Left renal cortex interstitium (tissue), 4 donors: ENCODE results near the gene CMTM3. TPM values are rescaled to one million over a fixed set of nuclear protein-coding genes. Genes with fewer than 3 reads are reported as not detected.
"Not testable (repeated sequence)": the region's sequence is repeated elsewhere in the genome, so short reads cannot be mapped to it uniquely, and the experiment has no call there.

Source experiments
- DNase-seq, 4 donors: peaks; one replicate each; pipeline ENCODE4 v3.0.0-alpha.2; 2013; ENCODE audit warnings: low read depth in 4 of 4, low spot score in 2 of 4, missing footprints in 1 of 4
- polyA plus RNA-seq, 4 donors: library from polyadenylated mRNA; unstranded; fragments of 120-200 nt; gene quantifications; one replicate each; pipeline ENCODE4 v1.2.1, GENCODE V29; 2013; ENCODE audit not compliant: insufficient read length in 4 of 4

CMTM3 gene
- polyA plus RNA-seq, 4 donors, result 59.5 to 91.3 (median 67.1) TPM

- no peak for DNase-seq
Measured at GRCh38 chr16:66658143-66658859, 53.8 kb downstream of the CMTM3 start.

- no peak for DNase-seq
Measured at GRCh38 chr16:66658860-66659190, 54.3 kb downstream of the CMTM3 start.

- peak; percentile 46 to 66 (median 51) for DNase-seq
Measured at GRCh38 chr16:66660422-66661209, 56.1 kb downstream of the CMTM3 start.

GRCh38 chr16:66661210-66661560 is 56.7 kb downstream of the CMTM3 start:
- DNase-seq, result no peak

GRCh38 chr16:66661671-66662346 is 57.3 kb downstream of the CMTM3 start:
- DNase-seq, result not testable (repeated sequence)

GRCh38 chr16:66662445-66663194 is 58.1 kb downstream of the CMTM3 start:
- DNase-seq, result no peak

Other genes starting within 250 kb of the CMTM3 start
- 10 to 100 TPM; 56.4 to 67.2 (median 62.0) TPM for gene CDH5, start 238.0 kb upstream of the CMTM3 start, polyA plus RNA-seq
- 1 to 10 TPM in 2 of 4 donors, under 1 TPM in 2; 0.57 to 3.6 (median 1.9) TPM for gene BEAN1, start 177.4 kb upstream of the CMTM3 start, polyA plus RNA-seq
- gene TK2, start 54.6 kb upstream of the CMTM3 start, polyA plus RNA-seq, result 10 to 100 TPM; 32.4 to 42.8 (median 36.2) TPM
- gene CKLF, start 52.1 kb upstream of the CMTM3 start, polyA plus RNA-seq, result 10 to 100 TPM; 35.2 to 41.7 (median 38.4) TPM
- gene CMTM1, start 38.3 kb upstream of the CMTM3 start, polyA plus RNA-seq, result 10 to 100 TPM in 1 of 4 donors, 1 to 10 TPM in 3; 4.9 to 12.0 (median 7.2) TPM
- 1 to 10 TPM in 2 of 4 donors, under 1 TPM in 1, not detected in 1; 0.31 to 1.5 (median 1.1) TPM for gene CMTM2, start 25.2 kb upstream of the CMTM3 start, polyA plus RNA-seq
- 10 to 100 TPM; 63.0 to 69.7 (median 66.8) TPM for gene CMTM4, start 92.0 kb downstream of the CMTM3 start, polyA plus RNA-seq
- 100 to 1,000 TPM in 2 of 4 donors, 10 to 100 TPM in 2; 86.0 to 166 (median 128) TPM for gene DYNC1LI2, start 146.9 kb downstream of the CMTM3 start, polyA plus RNA-seq
- under 1 TPM in 2 of 4 donors, not detected in 2; 0.11 to 0.13 TPM for gene TERB1, start 196.9 kb downstream of the CMTM3 start, polyA plus RNA-seq
- gene NAE1, start 226.3 kb downstream of the CMTM3 start, polyA plus RNA-seq, result 100 to 1,000 TPM in 1 of 4 donors, 10 to 100 TPM in 3; 73.0 to 109 (median 82.5) TPM
- gene CA7, start 239.7 kb downstream of the CMTM3 start, polyA plus RNA-seq, result under 1 TPM; 0.11 to 0.49 (median 0.33) TPM